HG03354 (cell line): ENCODE data around the gene COG8.
"Not testable (repeated sequence)": the region's sequence is repeated elsewhere in the genome, so short reads cannot be mapped to it uniquely, and the experiment has no call there.

Source experiments
- ATAC-seq: cut with Tn5 transposase; IDR thresholded peaks from one replicate; pipeline ENCODE4 v1.9.1; 2021; ENCODE audit warnings: mild to moderate bottlenecking; ENCODE audit not compliant: unreplicated experiment, poor library complexity, severe bottlenecking

COG8 gene

GRCh38 chr16:69301187-69301586 lies 38.2 kb downstream of the COG8 start:
- ATAC-seq = no peak

- no peak for ATAC-seq
Observed at GRCh38 chr16:69298261-69298660, 41.1 kb downstream of the COG8 start.

GRCh38 chr16:69296771-69297170 lies 42.6 kb downstream of the COG8 start:
- not testable (repeated sequence) for ATAC-seq

GRCh38 chr16:69294051-69294450 lies 45.3 kb downstream of the COG8 start:
- ATAC-seq = no peak

GRCh38 chr16:69293401-69293800 lies 46.0 kb downstream of the COG8 start:
- no peak for ATAC-seq

- ATAC-seq = not testable (repeated sequence)
Observed at GRCh38 chr16:69291657-69292056, 47.7 kb downstream of the COG8 start.

GRCh38 chr16:69286941-69287713 lies 52.2 kb downstream of the COG8 start:
- no peak for ATAC-seq

- no peak for ATAC-seq
Observed at GRCh38 chr16:69285240-69285639, 54.1 kb downstream of the COG8 start.

- no peak for ATAC-seq
Observed at GRCh38 chr16:69283851-69284250, 55.5 kb downstream of the COG8 start.

GRCh38 chr16:69277413-69277812 lies 62.0 kb downstream of the COG8 start:
- no peak for ATAC-seq
